SU-DHL-6 (cell line): ENCODE results near the gene MAML2.

Source experiments
- H2AFZ ChIP-seq: fragments of 200-600 bp; sonication (generic); 2 replicates; pipeline ENCODE4 v1.6.1; 2014; ENCODE audit warnings: low read depth, mild to moderate bottlenecking, moderate library complexity, mixed read lengths, antibody characterized with exemption, low read length; ENCODE audit not compliant: severe bottlenecking
- H3F3A ChIP-seq: fragments of 200-600 bp; shearing (Covaris generic); 2 replicates; pipeline ENCODE4 v1.6.0; 2016; ENCODE audit warnings: antibody characterized with exemption, mild to moderate bottlenecking; ENCODE audit not compliant: insufficient read depth
- H3K27ac ChIP-seq: fragments of 200-600 bp; sonication (generic); 2 replicates; pipeline ENCODE4 v1.5.1; 2016; ENCODE audit warnings: low read depth, mild to moderate bottlenecking, low read length, moderate library complexity, mixed read lengths
- H3K27me3 ChIP-seq: fragments of 200-600 bp; sonication (generic), shearing (Covaris generic); 2 replicates; pipeline ENCODE4 v1.6.0; 2014; ENCODE audit warnings: mild to moderate bottlenecking, low read length
- H3K36me3 ChIP-seq: fragments of 200-600 bp; sonication (generic); 2 replicates; pipeline ENCODE4 v1.6.1; 2014; ENCODE audit warnings: mild to moderate bottlenecking, low read length, mixed read lengths
- H3K4me2 ChIP-seq: fragments of 300-600, 200-600 bp; shearing (Covaris generic), sonication (generic); 2 replicates; pipeline ENCODE4 v1.6.0; 2014; ENCODE audit warnings: low read length, low read depth, mild to moderate bottlenecking; ENCODE audit not compliant: poor library complexity, severe bottlenecking
- H3K4me3 ChIP-seq: fragments of 200-600 bp; sonication (generic); 2 replicates; pipeline ENCODE4 v1.5.1; 2014; ENCODE audit warnings: antibody characterized with exemption, low read length, mild to moderate bottlenecking, mixed read lengths; ENCODE audit not compliant: insufficient read depth, poor library complexity, severe bottlenecking
- H3K79me2 ChIP-seq: fragments of 200-600 bp; sonication (generic); 2 replicates; pipeline ENCODE4 v1.6.1; 2014; ENCODE audit warnings: mild to moderate bottlenecking, low read length, moderate library complexity; ENCODE audit not compliant: insufficient read depth
- H3K9ac ChIP-seq: fragments of 200-600 bp; sonication (generic); 2 replicates; pipeline ENCODE4 v1.7.0; 2014; ENCODE audit warnings: mild to moderate bottlenecking, low read length
- H3K9me2 ChIP-seq: fragments of 200-600 bp; sonication (generic); replicated peaks from 2 replicates; pipeline ENCODE4 v1.6.1; 2014; ENCODE audit warnings: low read length; ENCODE audit not compliant: insufficient read depth
- H3K9me3 ChIP-seq: fragments of 200-600 bp; sonication (generic); 2 replicates; pipeline ENCODE4 v1.6.1; 2014; ENCODE audit warnings: low read length, mixed read lengths; ENCODE audit not compliant: insufficient read depth
- H4K20me1 ChIP-seq: fragments of 200-600 bp; sonication (generic); 2 replicates; pipeline ENCODE4 v1.6.1; 2014; ENCODE audit warnings: low read depth, mild to moderate bottlenecking, antibody characterized with exemption, low read length, moderate library complexity, mixed read lengths
- CTCF ChIP-seq: fragments of 200-600 bp; sonication (generic); IDR thresholded peaks from one replicate; pipeline ENCODE4 v1.5.1; 2017; ENCODE audit warnings: antibody characterized with exemption, mild to moderate bottlenecking, low read length, moderate library complexity; ENCODE audit not compliant: insufficient read depth, poor library complexity, severe bottlenecking
- EZH2phosphoT487 ChIP-seq: fragments of 200-600 bp; sonication (generic), shearing (Covaris generic); conservative IDR thresholded peaks from 2 replicates; pipeline ENCODE4 v1.6.1; 2018; ENCODE audit warnings: mild to moderate bottlenecking, antibody characterized with exemption, low read length, moderate library complexity, mixed read lengths

MAML2 gene

GRCh38 chr11:96322775-96323641 is 20.0 kb downstream of the MAML2 start:
- Histone ChIP-seq H3K9ac (no peak overlapping the region), H3K9me2 (no peaks in the 10 kb centered on the region), H3K36me3 (no peaks in the 10 kb centered on the region), H3K27ac (no peak overlapping the region), H3F3A (no peaks in the 10 kb centered on the region), H3K4me2 (no peak overlapping the region), H3K27me3 (no peaks in the 10 kb centered on the region), H4K20me1 (no peaks in the 10 kb centered on the region), H3K4me3 (no peak overlapping the region), H3K79me2 (no peaks in the 10 kb centered on the region), H2AFZ (no peak overlapping the region), H3K9me3 (no peaks in the 10 kb centered on the region)
- no peak for TF ChIP-seq EZH2phosphoT487
- no peak for TF ChIP-seq CTCF

- Histone ChIP-seq H2AFZ (no peak overlapping the region), H3K79me2 (no peaks in the 10 kb centered on the region), H3K27ac (no peak overlapping the region), H4K20me1 (no peaks in the 10 kb centered on the region), H3K4me2 (no peak overlapping the region), H3F3A (no peaks in the 10 kb centered on the region), H3K9ac (no peak overlapping the region), H3K27me3 (no peaks in the 10 kb centered on the region), H3K4me3 (no peak overlapping the region), H3K9me2 (no peaks in the 10 kb centered on the region), H3K36me3 (no peaks in the 10 kb centered on the region), H3K9me3 (no peaks in the 10 kb centered on the region)
- TF ChIP-seq EZH2phosphoT487, result no peak
- no peak for TF ChIP-seq CTCF
Observed at GRCh38 chr11:96321091-96321490, 21.9 kb downstream of the MAML2 start.

- Histone ChIP-seq H3K27me3 (no peaks in the 10 kb centered on the region), H3F3A (no peaks in the 10 kb centered on the region), H3K36me3 (no peaks in the 10 kb centered on the region), H2AFZ (no peak overlapping the region), H3K9ac (no peak overlapping the region), H3K27ac (no peak overlapping the region), H3K4me3 (no peak overlapping the region), H3K79me2 (no peaks in the 10 kb centered on the region), H3K9me3 (no peaks in the 10 kb centered on the region), H4K20me1 (no peaks in the 10 kb centered on the region), H3K9me2 (no peaks in the 10 kb centered on the region), H3K4me2 (no peak overlapping the region)
- no peak for TF ChIP-seq EZH2phosphoT487
- no peak for TF ChIP-seq CTCF
Observed at GRCh38 chr11:96319898-96320656, 22.9 kb downstream of the MAML2 start.
